Stimulated activated naive CD8-positive, alpha-beta T cell treated with anti-CD3 and anti-CD28 coated beads, Interleukin-15, Interleukin-2, amounts not matched to agents 100 ng/mL and 50 ng/mL, for 24 hours (primary cell): ENCODE measurements around the gene MORN4.
A peak's percentile ranks its signal among the peaks of the same experiment; 100 is the strongest.

Experiments used
- H3K27ac Mint-ChIP-seq: one replicate; pipeline ENCODE4 v1.8.0; 2021; ENCODE audit warnings: mild to moderate bottlenecking, mixed read lengths
- H3K27me3 Mint-ChIP-seq: one replicate; pipeline ENCODE4 v1.8.0; 2021; ENCODE audit warnings: mixed read lengths
- H3K36me3 Mint-ChIP-seq: one replicate; pipeline ENCODE4 v1.8.0; 2021; ENCODE audit warnings: low read depth, mixed read lengths
- H3K4me1 Mint-ChIP-seq: one replicate; pipeline ENCODE4 v1.8.0; 2021; ENCODE audit warnings: low read depth, mixed read lengths
- H3K4me3 Mint-ChIP-seq: one replicate; pipeline ENCODE4 v1.8.0; 2021; ENCODE audit warnings: mild to moderate bottlenecking, mixed read lengths
- H3K9me3 Mint-ChIP-seq: one replicate; pipeline ENCODE4 v1.8.0; 2021; ENCODE audit warnings: mixed read lengths

The MORN4 gene

DNA sequence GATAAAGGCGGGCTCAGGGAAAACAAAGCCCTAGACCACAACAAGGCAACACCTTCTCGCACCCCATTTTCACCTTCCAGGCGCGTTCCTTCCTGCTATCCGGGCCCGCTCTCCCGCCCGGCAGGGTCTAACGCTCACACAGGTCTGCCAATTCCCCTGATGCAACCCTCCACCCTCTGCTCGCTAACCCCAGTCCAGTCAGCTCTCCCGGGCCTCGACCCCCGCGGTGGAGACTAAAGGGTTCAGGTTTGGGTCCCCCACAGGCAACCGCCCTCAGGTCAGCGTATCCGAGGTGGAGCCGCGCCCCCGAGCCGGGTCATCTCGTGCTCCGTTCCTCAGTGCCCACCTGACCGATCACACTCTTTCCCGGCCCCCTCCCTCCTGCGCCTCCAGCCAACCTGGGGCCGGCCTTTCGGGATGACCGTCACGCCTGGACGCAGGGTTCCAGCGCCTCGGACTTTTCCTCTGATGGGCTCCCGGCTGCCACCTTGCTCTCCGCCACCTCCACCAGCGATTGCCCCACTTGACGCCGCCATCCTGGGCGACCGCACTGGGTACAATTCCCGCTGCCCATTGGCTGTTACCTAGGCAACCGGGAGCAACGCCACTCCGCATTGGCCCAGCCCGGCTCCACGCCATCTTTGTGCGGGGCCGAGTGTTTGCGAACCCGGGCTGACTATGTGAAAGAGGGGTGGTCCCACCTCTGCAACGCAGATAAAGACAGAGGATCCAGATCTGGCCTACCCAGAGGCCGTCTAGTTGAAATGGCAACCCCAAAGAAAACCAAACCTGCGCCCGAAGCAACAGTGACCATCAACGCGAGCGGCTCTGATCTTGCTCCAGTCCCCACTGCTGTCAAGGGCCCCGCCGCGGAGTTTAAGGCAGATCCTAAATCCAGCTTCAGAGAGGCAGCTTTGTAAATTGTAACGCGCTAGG lies at the start of gene MORN4:
Gene MORN4 (minus strand): TSS at position 552 of the 936 bp plus-strand sequence. CDS start 13,847 bp downstream, outside the sequence.
- H3K4me1 Mint-ChIP-seq, result peaks cover 18% of the 10 kb centered on the region
- H3K9me3 Mint-ChIP-seq, result no peaks in the 10 kb centered on the region
- no peaks in the 10 kb centered on the region for H3K36me3 Mint-ChIP-seq
- peak within 1 kb of the TSS; percentile 93 for H3K27ac Mint-ChIP-seq
- no peaks in the 10 kb centered on the region for H3K27me3 Mint-ChIP-seq
- peak within 1 kb of the TSS; percentile 99 for H3K4me3 Mint-ChIP-seq

DNA sequence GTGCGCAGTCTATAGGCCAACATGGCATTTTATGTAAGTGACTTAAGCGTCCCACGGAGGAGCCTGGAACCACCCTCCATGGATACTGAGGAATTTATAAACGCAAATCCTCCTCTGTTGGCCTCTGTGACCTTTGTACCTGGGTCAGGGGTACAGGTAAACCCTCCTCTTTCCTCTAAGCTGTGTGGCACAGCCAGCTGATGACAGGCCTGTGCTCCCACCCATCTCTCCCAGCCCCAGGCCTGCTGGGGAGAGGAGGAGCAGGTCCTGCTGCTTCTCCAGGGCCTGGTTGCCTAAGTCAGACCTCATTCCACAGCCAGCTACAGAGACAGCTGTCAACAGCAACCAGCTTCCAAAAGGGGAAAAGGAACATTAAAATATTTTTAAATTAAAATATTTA lies 48.7 kb upstream of the MORN4 start:
- Mint-ChIP-seq H3K4me3 (no peak overlapping the region), H3K27ac (no peak overlapping the region), H3K36me3 (no peaks in the 10 kb centered on the region), H3K4me1 (peaks cover 9% of the 10 kb centered on the region), H3K9me3 (no peaks in the 10 kb centered on the region), H3K27me3 (no peaks in the 10 kb centered on the region)

DNA sequence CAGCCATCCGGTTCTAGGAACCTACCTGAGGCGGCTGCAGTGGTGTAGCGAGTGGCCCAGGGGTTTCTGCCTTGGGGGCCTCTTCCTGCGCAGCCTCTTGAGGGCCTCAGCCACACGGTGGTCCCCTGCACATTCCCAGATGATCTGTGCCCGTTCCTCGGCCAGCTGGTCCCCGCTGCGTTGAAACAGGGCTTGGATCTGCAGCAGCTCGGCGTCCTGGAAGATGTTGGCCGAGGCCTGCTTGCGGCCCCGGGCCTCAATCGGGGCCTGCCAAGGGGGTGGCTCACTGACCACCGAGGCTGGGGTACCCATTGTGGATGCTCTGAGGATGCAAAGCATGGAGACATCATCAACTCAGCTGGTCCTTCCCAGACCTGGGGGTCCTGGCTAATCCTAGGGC lies 46.3 kb upstream of the MORN4 start:
- Mint-ChIP-seq H3K4me3 (no peak overlapping the region), H3K4me1 (peaks cover 3% of the 10 kb centered on the region), H3K36me3 (peaks cover 4% of the 10 kb centered on the region), H3K9me3 (no peaks in the 10 kb centered on the region), H3K27ac (no peak overlapping the region), H3K27me3 (no peaks in the 10 kb centered on the region)

DNA sequence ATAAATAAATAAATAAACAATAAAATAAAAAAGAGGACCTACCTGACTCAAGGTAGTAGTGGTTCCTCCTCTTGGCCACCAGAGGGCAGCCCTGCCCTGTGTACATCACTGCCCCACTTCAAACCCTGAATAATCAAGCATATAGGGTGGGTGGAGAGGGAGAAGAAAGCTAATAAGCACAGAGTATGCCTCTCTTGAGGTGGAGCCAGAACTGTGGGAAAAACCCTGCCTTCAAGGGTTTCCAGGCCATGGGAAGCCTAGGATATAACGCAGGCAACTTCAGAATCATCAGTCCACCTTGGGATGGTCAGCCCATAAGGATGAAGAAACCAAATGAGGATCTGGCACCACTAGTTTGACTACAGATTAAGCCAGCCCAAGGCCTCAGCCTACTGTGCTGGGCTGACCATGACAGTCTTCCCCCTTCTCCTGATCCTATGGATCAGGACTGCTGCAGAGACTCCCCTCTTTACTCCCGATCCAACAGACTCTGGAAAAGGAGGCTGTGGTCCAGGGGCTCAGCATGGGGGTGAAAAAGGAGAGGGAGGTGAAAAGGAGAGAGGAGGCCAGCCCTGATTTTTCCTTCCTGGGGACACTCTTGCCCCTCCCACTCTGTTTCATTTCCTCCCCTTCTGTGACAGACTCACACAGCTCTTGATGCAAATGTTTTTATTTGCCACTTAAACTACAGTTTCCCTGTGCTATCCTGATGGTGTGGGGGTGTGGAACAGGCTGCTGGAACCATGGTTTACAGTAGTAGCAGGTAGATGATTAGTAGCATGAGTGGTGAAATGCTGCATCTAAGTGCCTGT lies 43.7 kb upstream of the MORN4 start:
- Mint-ChIP-seq H3K9me3 (no peaks in the 10 kb centered on the region), H3K27ac (no peak overlapping the region), H3K4me3 (no peak overlapping the region), H3K36me3 (peaks cover 19% of the 10 kb centered on the region), H3K27me3 (no peaks in the 10 kb centered on the region), H3K4me1 (peaks cover 12% of the 10 kb centered on the region)

DNA sequence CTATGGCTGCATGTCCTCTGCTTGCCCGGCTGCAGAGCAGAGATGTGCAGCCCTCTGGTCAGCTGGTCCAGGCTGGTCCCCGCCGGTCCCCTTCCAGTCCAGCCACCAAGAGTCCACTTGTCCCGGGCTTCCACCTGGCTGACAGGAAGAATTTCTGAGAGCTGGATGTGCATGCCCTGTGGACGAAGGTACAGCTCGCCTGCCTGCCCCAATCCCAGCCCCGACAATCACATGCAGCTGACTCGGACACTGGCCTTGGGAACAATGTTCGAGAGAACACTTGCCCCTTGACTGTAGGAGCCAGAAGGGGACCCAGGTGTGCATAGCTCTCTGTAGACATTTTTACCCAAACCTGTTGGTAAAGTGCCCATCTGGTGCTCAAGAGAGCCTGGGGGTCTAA lies 41.9 kb upstream of the MORN4 start:
- Mint-ChIP-seq H3K27me3 (no peaks in the 10 kb centered on the region), H3K36me3 (peaks cover 19% of the 10 kb centered on the region), H3K9me3 (no peaks in the 10 kb centered on the region), H3K27ac (no peak overlapping the region), H3K4me1 (peaks cover 12% of the 10 kb centered on the region), H3K4me3 (no peak overlapping the region)

DNA sequence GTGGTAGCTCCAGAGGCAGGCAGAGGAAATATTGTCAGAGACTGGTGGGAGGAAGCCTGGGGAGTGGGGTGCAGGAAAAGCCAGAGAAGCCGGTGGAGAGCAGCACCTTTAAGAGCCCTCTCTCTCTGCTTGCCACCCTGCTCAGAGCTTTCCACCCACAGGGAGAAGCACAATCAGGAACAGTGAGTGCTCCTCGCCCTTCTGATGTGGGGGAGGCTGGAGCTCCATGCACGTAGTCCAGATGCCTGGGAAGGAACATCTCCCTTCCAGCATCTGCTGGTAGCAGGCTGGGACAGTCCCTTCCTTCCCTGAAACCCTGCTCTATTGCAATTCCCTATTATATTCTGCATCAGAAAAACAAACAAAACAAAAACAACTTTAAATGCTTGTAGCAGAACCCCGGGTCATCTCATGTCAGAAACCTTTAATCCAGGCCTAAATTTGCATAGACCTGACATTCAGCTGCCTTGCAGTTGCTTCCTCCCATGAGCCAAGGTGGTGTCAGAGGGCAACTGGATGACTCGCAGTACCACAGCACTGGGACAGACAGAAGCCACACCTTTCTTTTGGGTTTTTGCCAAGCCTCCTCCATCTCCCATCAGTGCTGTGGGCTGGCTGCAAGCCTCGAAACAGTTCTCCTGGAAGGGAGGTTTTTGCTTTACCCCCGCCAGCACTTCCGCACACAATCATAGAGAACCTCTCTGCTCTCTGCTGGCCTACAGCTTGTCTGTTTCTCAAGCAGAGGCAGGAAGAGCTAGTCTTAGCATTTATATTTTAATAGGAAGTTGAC lies 40.6 kb upstream of the MORN4 start:
- no peak overlapping the region for H3K4me3 Mint-ChIP-seq

DNA sequence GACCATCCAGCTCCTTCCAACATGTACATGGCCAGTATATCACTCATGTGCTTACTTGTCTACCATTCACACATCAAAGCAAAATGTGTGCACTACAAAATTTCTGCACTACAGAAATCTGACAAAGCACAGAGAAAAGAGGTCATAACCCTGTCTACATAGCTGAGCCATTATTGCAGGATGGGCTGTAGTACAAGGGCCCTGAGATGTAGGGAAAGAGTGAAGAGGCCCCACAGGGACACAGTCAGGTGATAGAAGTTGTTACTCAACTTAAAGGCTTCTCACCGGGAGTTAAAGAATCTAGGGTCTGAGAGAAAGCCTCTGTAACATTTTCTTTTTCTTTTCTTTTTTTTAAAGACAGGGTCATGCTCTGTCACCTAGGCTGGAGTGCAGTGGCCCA lies 36.3 kb upstream of the MORN4 start:
- no peaks in the 10 kb centered on the region for H3K9me3 Mint-ChIP-seq
- peaks cover 9% of the 10 kb centered on the region for H3K4me1 Mint-ChIP-seq
- peaks cover 47% of the 10 kb centered on the region for H3K36me3 Mint-ChIP-seq
- H3K27me3 Mint-ChIP-seq, result no peaks in the 10 kb centered on the region
- H3K27ac Mint-ChIP-seq, result no peak overlapping the region
- no peak overlapping the region for H3K4me3 Mint-ChIP-seq

More for the DNA sequence above, 40.6 kb upstream of the MORN4 start:
- Mint-ChIP-seq H3K27me3 (no peaks in the 10 kb centered on the region), H3K36me3 (peaks cover 23% of the 10 kb centered on the region), H3K27ac (no peak overlapping the region), H3K9me3 (no peaks in the 10 kb centered on the region), H3K4me1 (peaks cover 12% of the 10 kb centered on the region)

DNA sequence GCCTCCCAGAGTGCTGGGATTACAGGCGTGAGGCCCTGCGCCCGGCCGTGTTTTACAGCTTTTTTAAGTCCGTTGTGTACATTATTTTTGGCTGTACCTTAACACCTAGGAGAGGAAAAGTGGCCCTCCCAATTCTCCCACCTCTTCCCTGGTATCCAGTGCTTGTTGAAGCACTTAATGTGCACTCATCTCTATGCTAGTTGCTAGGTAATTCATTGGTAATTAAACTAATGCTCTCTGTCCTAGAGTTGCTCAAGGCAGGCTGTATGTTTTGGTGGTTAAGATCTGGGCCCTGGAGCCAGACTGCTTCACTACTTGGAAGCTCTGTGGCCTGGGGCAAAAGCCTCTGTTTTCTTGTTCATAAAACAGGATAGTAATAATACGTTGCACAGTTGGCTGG lies 34.2 kb upstream of the MORN4 start:
- no peaks in the 10 kb centered on the region for H3K27me3 Mint-ChIP-seq
- H3K4me3 Mint-ChIP-seq, result no peak overlapping the region
- no peaks in the 10 kb centered on the region for H3K4me1 Mint-ChIP-seq
- no peak overlapping the region for H3K27ac Mint-ChIP-seq
- no peaks in the 10 kb centered on the region for H3K9me3 Mint-ChIP-seq
- peaks cover 52% of the 10 kb centered on the region for H3K36me3 Mint-ChIP-seq

DNA sequence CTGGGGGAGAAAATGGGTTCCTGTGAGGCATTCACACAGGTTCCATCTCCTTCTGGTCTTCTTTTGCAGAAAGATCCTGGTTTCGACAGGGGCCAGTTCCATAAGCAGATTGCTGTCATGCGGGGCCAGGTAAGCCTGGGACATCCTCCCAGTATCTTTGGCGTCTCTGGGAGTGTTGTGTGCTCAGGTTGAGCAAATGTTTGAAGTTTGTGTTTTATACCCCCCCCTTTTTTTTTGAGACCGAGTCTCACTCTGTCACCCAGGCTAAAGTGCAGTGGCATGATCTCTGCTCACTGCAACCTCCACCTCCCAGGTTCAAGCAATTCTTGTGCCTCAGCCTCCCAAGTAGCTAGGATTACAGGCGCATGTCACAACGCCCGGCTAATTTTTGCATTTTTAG lies 33.7 kb upstream of the MORN4 start:
- no peaks in the 10 kb centered on the region for H3K9me3 Mint-ChIP-seq
- no peaks in the 10 kb centered on the region for H3K4me1 Mint-ChIP-seq
- no peak overlapping the region for H3K27ac Mint-ChIP-seq
- H3K27me3 Mint-ChIP-seq, result no peaks in the 10 kb centered on the region
- H3K4me3 Mint-ChIP-seq, result no peak overlapping the region
- H3K36me3 Mint-ChIP-seq, result peaks cover 53% of the 10 kb centered on the region

DNA sequence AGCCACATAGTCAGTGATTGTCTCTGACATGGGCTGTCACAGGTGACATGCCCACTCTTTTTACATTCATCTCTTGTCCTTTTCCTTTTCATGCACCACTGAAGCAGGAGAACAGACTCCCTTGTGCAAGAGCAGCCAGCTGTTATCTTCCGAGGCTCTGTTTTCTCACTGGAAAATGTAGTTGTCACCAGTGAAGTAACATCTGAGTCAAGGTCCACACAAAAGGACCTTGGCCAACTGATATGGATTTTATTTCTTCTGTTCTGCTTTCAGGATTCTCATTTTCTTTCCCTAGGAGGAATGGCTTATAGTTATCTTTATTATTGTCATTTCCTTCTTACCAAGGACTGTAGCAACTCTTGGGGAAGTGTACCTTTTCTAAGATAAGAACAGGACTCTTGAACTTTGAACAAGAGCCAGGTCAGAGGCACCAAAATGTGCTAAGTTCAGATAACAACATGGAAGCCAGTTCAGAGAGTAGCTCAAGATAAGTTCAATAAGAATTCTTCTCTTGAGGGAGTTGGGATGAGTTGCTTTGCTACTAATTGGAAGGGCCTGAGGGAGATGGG lies 31.1 kb upstream of the MORN4 start:
- H3K27me3 Mint-ChIP-seq, result no peaks in the 10 kb centered on the region
- no peaks in the 10 kb centered on the region for H3K4me1 Mint-ChIP-seq
- H3K36me3 Mint-ChIP-seq, result peaks cover 51% of the 10 kb centered on the region
- no peaks in the 10 kb centered on the region for H3K9me3 Mint-ChIP-seq
- no peak overlapping the region for H3K4me3 Mint-ChIP-seq
- no peak overlapping the region for H3K27ac Mint-ChIP-seq

DNA sequence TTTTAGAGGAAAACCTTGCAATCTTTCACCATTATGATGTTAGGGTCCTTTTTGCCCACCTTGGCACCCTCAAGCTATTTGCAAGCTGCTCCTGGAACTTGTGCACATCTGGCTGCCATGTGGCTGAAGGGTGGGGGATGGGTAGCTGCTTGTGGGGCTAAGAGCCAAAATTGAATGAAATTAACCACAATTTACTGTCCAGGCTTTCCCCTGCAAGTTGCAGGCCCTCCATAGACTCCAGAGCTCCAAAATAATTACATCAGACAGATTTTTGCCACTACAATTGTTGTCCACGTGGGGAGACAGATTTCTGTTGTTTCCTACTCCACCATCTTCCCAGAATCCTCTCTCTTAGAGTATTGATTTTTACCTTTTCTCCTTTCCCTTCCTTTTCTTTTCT lies 26.3 kb upstream of the MORN4 start:
- H3K9me3 Mint-ChIP-seq, result no peaks in the 10 kb centered on the region
- H3K27me3 Mint-ChIP-seq, result no peaks in the 10 kb centered on the region
- H3K4me3 Mint-ChIP-seq, result no peak overlapping the region
- H3K27ac Mint-ChIP-seq, result no peak overlapping the region
- H3K36me3 Mint-ChIP-seq, result peaks cover 51% of the 10 kb centered on the region
- H3K4me1 Mint-ChIP-seq, result no peaks in the 10 kb centered on the region

DNA sequence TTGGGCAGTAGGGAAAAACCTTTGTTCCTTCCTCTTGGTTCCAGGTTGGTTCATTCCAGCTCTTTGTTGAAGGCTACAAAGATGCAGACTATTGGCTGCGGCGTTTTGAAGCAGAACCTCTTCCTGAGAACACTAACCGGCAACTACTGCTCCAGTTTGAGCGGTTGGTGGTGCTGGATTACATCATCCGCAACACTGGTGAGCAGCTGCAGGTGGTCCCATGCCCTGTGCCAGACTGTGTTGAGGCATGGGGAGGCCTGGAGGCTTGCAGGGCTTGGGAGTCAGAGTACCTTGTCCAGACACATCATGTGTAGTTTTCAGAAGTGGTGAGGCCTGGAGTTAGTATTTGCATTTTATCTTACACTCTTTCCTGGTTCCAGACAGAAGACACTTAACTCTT lies 23.5 kb upstream of the MORN4 start:
- Mint-ChIP-seq H3K27me3 (no peaks in the 10 kb centered on the region), H3K4me1 (no peaks in the 10 kb centered on the region), H3K9me3 (no peaks in the 10 kb centered on the region), H3K36me3 (peaks cover 46% of the 10 kb centered on the region), H3K4me3 (no peak overlapping the region), H3K27ac (no peak overlapping the region)

DNA sequence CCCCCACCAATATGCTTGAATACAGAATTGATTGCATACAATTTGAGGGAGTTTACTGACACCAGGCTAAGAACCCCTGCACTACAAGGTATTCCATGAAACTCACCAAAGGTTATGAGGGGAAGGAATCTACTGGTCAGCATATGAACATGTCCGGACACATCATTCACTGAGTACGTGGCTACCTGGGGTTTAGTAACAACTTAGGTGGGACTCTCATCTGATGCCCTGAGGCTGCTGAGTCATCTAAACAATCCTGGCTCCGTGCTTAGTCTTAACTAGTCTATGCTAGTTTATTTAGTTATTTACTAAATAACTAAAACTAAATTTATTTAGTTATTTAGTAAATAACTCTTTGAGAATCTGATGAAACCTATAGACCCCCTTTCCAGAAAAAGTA lies 18.5 kb upstream of the MORN4 start:
- Mint-ChIP-seq H3K36me3 (peaks cover 36% of the 10 kb centered on the region), H3K27me3 (no peaks in the 10 kb centered on the region), H3K4me3 (no peak overlapping the region), H3K9me3 (no peaks in the 10 kb centered on the region), H3K4me1 (peaks cover 17% of the 10 kb centered on the region), H3K27ac (no peak overlapping the region)

DNA sequence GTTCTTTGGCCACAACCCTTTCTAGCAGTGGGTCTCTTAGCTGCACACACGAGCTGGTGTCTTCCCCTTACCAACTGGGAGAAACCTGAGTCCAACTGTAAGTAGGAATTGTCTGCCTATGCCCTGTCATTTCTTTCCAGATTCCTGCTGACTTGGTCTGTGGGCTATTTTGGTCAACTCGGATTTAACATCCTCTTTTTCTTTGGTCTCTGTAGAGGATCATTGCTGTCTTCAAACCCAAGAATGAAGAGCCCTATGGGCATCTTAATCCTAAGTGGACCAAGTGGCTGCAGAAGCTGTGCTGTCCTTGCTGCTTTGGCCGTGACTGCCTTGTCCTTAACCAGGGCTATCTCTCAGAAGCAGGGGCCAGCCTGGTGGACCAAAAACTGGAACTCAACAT lies 17.4 kb upstream of the MORN4 start:
- peaks cover 29% of the 10 kb centered on the region for H3K36me3 Mint-ChIP-seq
- no peak overlapping the region for H3K27ac Mint-ChIP-seq
- H3K9me3 Mint-ChIP-seq, result no peaks in the 10 kb centered on the region
- H3K4me1 Mint-ChIP-seq, result peaks cover 17% of the 10 kb centered on the region
- H3K27me3 Mint-ChIP-seq, result no peaks in the 10 kb centered on the region
- H3K4me3 Mint-ChIP-seq, result no peak overlapping the region
